Erythroblast (primary cell): ENCODE data around the gene CNTFR.

Source experiments
- GATA1 ChIP-seq: IDR thresholded peaks from 2 replicates; pipeline ENCODE4 v1.6.1; 2011; ENCODE audit warnings: low read depth, mild to moderate bottlenecking, control low read depth, low read length, moderate library complexity
- POLR2A ChIP-seq: IDR thresholded peaks from 2 replicates; pipeline ENCODE4 v1.6.1; 2011; ENCODE audit warnings: mild to moderate bottlenecking, low read length

DNA sequence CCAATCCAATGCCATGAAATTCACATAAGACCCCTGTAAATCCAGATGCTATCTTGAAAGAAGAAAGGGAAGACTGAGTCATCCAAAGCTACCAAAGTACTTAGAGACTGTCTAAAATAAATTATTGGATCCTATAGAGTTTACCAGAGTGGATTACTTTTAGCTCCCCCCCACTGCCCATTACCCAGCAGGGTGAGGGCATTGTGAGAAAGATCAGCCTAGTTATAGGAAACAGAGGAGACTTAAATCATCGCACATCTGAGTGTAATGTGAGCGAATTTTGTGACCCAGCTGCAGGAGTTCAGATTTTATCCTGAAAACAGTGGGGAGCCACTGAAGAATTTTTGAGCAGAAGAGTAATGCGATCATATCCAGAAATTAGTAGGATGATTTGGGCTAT lies 65.2 kb downstream of the CNTFR start:
- TF ChIP-seq POLR2A (no peak), GATA1 (no peak)
